ENCODE measurements around the gene ASB18. TPM values are rescaled to one million over a fixed set of nuclear protein-coding genes. Genes with fewer than 3 reads are reported as not detected.
A peak's percentile ranks its signal among the peaks of the same experiment; 100 is the strongest.

The ASB18 gene
- total RNA-seq, 2 donors from 2014 or later, result not detected

- ATAC-seq (peak; percentile 57 to 69), DNase-seq (ENCODE audit: low spot score) (no peak)
- Mint-ChIP-seq H3K27me3 (peaks cover 37 to 44% of the 10 kb centered on the region in 2 donors), H3K4me3 (no peak overlapping the region), H3K27ac (no peak overlapping the region), H3K4me1 (ENCODE audit: low read depth in 2 of 2) (peaks cover 0 to 11% of the 10 kb centered on the region in 2 donors), H3K9me3 (no peaks in the 10 kb centered on the region), H3K36me3 (no peaks in the 10 kb centered on the region)
These were observed 86.6 kb downstream of the ASB18 start for GRCh38 chr2:236177604-236177966.

GRCh38 chr2:236176951-236177350, 87.3 kb downstream of the ASB18 start:
- H3K4me3 Mint-ChIP-seq, result no peak overlapping the region
- no peak overlapping the region for H3K27ac Mint-ChIP-seq
- H3K9me3 Mint-ChIP-seq, result no peaks in the 10 kb centered on the region
- H3K36me3 Mint-ChIP-seq, result no peaks in the 10 kb centered on the region
- peaks cover 40 to 48% of the 10 kb centered on the region in 2 donors for H3K27me3 Mint-ChIP-seq
- DNase-seq (ENCODE audit: low spot score) (no peak), ATAC-seq (no peak)
- H3K4me1 Mint-ChIP-seq (ENCODE audit: low read depth in 2 of 2), result peaks cover 0 to 11% of the 10 kb centered on the region in 2 donors

DNA sequence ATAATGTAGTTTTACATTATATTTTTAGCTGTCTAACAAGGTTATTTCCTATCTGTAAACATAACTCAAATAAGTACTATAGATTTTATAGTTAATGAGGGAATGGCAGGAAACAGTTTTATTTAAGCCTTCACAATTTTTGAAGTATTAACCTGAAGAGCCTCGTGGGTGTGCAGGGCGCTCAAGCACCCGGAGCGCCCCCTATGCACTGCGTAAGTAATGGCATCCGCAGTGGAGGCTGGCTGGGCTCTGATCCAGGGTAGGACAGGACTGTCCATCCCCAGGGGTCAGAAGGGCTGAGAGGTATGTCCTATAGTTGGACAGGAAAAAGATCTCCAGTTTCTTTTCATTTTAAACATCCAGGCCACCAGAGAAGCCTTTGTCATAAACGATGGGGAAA, 87.8 kb downstream of the ASB18 start:
- H3K9me3 Mint-ChIP-seq, result no peaks in the 10 kb centered on the region
- peaks cover 41 to 51% of the 10 kb centered on the region in 2 donors for H3K27me3 Mint-ChIP-seq
- DNase-seq (ENCODE audit: low spot score) (no peak), ATAC-seq (peak in 1 of 2 donors; percentile 48)
- no peak overlapping the region for H3K27ac Mint-ChIP-seq
- H3K36me3 Mint-ChIP-seq, result no peaks in the 10 kb centered on the region
- no peak overlapping the region for H3K4me3 Mint-ChIP-seq
- H3K4me1 Mint-ChIP-seq (ENCODE audit: low read depth in 2 of 2), result peaks cover 0 to 11% of the 10 kb centered on the region in 2 donors

- H3K9me3 Mint-ChIP-seq, result no peaks in the 10 kb centered on the region
- H3K27ac Mint-ChIP-seq, result no peak overlapping the region
- H3K27me3 Mint-ChIP-seq, result peaks cover 36 to 48% of the 10 kb centered on the region in 2 donors
- ATAC-seq (no peak), DNase-seq (ENCODE audit: low spot score) (no peak)
- H3K36me3 Mint-ChIP-seq, result no peaks in the 10 kb centered on the region
- H3K4me1 Mint-ChIP-seq (ENCODE audit: low read depth in 2 of 2), result peaks cover 0 to 8% of the 10 kb centered on the region in 2 donors
- no peak overlapping the region for H3K4me3 Mint-ChIP-seq
These were observed 88.6 kb downstream of the ASB18 start for GRCh38 chr2:236175548-236176150.

DNA sequence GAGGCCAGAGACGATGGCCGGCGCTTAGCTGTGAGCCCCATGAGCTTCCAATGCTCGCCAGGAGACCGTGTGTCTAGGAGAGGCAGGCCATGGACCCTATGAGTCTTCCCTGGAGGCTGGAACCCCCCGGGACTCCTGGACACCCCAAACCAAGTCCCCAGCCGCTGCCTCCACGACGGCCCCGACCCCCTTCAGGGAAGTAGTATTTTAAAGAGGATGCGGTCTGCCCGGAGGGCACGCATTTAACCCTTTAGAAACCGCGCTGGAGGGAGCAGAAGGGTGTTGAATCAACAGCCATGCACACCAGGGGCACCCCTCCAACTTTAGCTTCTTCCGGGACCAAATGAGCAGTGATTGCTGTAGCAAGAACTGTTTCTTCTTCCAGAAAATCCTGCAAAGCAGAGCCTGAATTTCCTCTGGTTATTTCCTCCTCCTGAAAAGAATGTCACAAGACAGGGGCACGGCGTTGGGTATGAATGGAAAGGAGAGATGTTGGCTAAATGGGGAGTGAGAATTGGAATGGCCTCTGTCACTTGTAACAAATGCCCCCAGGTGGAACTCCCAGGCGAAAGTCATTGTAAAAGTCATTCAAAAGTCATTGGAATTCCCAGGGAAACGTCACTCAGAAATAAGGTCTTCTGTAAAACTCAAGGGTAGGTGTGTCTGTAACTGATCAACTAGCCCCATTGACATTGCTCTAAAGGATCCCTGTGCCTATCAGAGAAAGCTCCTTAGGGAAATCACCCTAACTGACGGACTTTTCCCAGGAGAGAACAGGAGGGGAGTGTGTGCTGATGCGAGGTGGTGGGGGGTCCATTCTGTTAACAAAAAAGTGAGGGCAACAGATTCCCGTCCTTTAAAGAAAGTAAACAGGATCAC, 90.2 kb downstream of the ASB18 start:
- ATAC-seq, result no peak
- peaks cover 44 to 55% of the 10 kb centered on the region in 2 donors for H3K27me3 Mint-ChIP-seq
- H3K36me3 Mint-ChIP-seq, result no peaks in the 10 kb centered on the region
- DNase-seq (ENCODE audit: low spot score), result no peak
- H3K27ac Mint-ChIP-seq, result no peak overlapping the region
- no peaks in the 10 kb centered on the region for H3K9me3 Mint-ChIP-seq
- H3K4me3 Mint-ChIP-seq, result no peak overlapping the region
- H3K4me1 Mint-ChIP-seq (ENCODE audit: low read depth in 2 of 2), result peaks cover 0 to 10% of the 10 kb centered on the region in 2 donors

GRCh38 chr2:236173036-236173728, 91.0 kb downstream of the ASB18 start:
- DNase-seq (ENCODE audit: low spot score), result no peak
- peaks cover 40 to 57% of the 10 kb centered on the region in 2 donors for H3K27me3 Mint-ChIP-seq
- H3K4me3 Mint-ChIP-seq, result no peak overlapping the region
- H3K36me3 Mint-ChIP-seq, result no peaks in the 10 kb centered on the region
- H3K4me1 Mint-ChIP-seq (ENCODE audit: low read depth in 2 of 2), result peaks cover 0 to 8% of the 10 kb centered on the region in 2 donors
- H3K27ac Mint-ChIP-seq, result no peak overlapping the region
- ATAC-seq, result no peak
- H3K9me3 Mint-ChIP-seq, result no peaks in the 10 kb centered on the region

GRCh38 chr2:236172255-236173035, 91.8 kb downstream of the ASB18 start:
- Mint-ChIP-seq H3K27me3 (peaks cover 40 to 57% of the 10 kb centered on the region in 2 donors), H3K27ac (no peak overlapping the region), H3K9me3 (no peaks in the 10 kb centered on the region), H3K4me1 (ENCODE audit: low read depth in 2 of 2) (peaks cover 0 to 6% of the 10 kb centered on the region in 2 donors), H3K4me3 (no peak overlapping the region), H3K36me3 (no peaks in the 10 kb centered on the region)
- ATAC-seq (no peak), DNase-seq (ENCODE audit: low spot score) (no peak)

DNA sequence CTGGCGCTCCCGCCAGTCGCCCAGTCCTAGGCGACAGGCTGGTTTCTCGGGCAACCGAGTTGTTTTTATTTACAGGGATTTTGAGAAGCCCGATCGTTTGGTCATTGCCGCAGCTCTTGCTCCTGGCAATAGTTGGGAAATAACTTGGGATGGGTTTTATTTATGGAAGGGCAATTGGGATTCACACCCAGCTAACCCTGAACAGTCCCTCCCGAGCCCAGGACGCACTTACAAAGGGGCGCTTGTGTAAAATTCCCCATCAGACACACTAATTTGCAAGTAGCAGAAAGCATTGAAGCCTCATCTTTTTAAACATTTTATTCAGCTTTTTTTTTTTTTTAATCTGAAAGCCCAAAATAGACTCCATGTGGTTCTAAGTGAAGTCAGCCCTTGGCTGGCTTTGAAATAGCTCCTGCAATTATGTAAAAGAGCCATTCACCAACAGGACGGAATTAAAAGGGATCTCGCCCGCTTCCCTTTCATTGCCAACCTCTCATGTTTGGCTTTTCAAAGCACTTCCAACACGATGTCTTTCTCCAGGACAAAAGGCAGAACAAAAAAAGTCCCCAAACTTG, 92.4 kb downstream of the ASB18 start:
- peaks cover 42 to 58% of the 10 kb centered on the region in 2 donors for H3K27me3 Mint-ChIP-seq
- H3K4me3 Mint-ChIP-seq, result no peak overlapping the region
- peaks cover 0 to 7% of the 10 kb centered on the region in 2 donors for H3K4me1 Mint-ChIP-seq (ENCODE audit: low read depth in 2 of 2)
- ATAC-seq (no peak), DNase-seq (ENCODE audit: low spot score) (no peak)
- no peaks in the 10 kb centered on the region for H3K9me3 Mint-ChIP-seq
- H3K36me3 Mint-ChIP-seq, result no peaks in the 10 kb centered on the region
- H3K27ac Mint-ChIP-seq, result no peak overlapping the region

DNA sequence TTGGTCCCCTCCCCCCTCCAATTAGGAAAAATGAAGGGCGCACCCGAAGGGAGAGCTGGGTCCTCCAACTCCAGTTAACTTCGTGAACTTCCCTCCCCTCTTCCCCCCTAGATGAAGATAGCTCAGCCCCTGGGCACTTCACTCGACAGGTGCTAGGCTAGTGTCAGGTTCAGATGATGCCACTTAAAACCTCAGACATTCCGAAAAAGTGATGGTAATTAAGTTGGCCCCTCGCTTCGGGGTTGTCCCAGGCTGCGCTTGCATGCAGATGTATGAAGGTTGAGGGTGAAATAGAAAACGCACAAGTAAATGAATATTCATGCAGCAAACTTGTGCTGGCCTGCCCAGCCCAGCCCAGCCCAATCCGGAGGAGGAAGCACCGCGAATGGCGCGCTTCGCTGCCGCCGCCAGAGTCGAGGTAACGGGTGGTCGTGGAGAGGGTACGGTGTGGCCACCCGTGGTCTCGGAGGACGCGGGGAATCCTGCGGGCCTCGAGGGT, 93.0 kb downstream of the ASB18 start:
- peaks cover 0 to 12% of the 10 kb centered on the region in 2 donors for H3K4me1 Mint-ChIP-seq (ENCODE audit: low read depth in 2 of 2)
- peaks cover 45 to 63% of the 10 kb centered on the region in 2 donors for H3K27me3 Mint-ChIP-seq
- DNase-seq (ENCODE audit: low spot score) (no peak), ATAC-seq (no peak)
- H3K4me3 Mint-ChIP-seq, result no peak overlapping the region
- H3K36me3 Mint-ChIP-seq, result no peaks in the 10 kb centered on the region
- no peak overlapping the region for H3K27ac Mint-ChIP-seq
- H3K9me3 Mint-ChIP-seq, result no peaks in the 10 kb centered on the region

GRCh38 chr2:236170590-236171165, 93.5 kb downstream of the ASB18 start:
- Mint-ChIP-seq H3K36me3 (no peaks in the 10 kb centered on the region), H3K9me3 (no peaks in the 10 kb centered on the region), H3K27me3 (peaks cover 42 to 63% of the 10 kb centered on the region in 2 donors), H3K27ac (no peak overlapping the region), H3K4me1 (ENCODE audit: low read depth in 2 of 2) (peaks cover 0 to 10% of the 10 kb centered on the region in 2 donors), H3K4me3 (no peak overlapping the region)
- DNase-seq (ENCODE audit: low spot score), result no peak
- ATAC-seq, result no peak

DNA sequence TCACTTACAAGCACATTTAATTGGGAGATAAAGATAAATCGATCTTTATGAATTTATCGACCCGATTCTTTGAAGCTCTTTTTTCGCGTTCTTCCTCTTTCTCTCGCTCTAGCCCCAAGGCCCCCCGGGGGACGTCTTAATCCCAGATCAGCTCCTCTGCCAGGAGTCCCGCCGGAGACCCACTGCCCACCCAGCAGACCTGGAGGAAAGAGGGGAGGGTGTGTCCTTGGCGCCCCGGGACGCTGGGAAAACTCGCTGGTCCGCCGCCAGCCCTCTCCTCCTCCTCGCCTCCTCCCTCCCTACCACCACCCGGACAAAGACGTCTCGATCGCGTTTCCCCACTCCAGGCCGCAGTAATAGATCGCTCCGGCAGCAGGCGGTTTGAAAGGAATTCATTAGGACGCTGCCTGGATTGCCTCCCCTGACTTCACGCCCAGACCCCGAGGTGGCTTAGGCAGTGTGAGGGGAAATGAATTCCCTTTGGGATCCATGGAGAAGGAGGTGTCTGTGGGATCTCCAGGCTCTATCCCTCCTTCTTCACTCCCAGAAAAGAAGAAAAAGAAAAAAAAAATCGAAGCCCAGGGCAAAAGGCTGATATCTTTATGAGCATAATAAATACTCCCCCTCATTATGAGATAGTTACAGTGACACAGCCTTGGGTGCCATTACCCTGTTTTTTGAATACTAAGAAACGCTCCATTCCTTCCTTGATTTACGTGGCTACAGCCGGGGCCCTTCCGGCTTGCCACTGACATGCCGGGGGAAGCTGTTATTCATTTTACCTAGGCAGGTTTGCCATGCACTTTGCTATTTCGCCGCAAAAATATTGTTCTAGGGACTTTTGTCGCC, 94.2 kb downstream of the ASB18 start:
- Mint-ChIP-seq H3K27me3 (peaks cover 37 to 61% of the 10 kb centered on the region in 2 donors), H3K4me3 (no peak overlapping the region), H3K9me3 (no peaks in the 10 kb centered on the region), H3K36me3 (no peaks in the 10 kb centered on the region), H3K27ac (peak overlapping the region in 1 of 2 donors; percentile 33), H3K4me1 (ENCODE audit: low read depth in 2 of 2) (peaks cover 0 to 10% of the 10 kb centered on the region in 2 donors)
- ATAC-seq (no peak), DNase-seq (ENCODE audit: low spot score) (no peak)

GRCh38 chr2:236169151-236169721, 95.0 kb downstream of the ASB18 start:
- peaks cover 35 to 58% of the 10 kb centered on the region in 2 donors for H3K27me3 Mint-ChIP-seq
- peak overlapping the region in 1 of 2 donors; percentile 33 for H3K27ac Mint-ChIP-seq
- ATAC-seq (no peak), DNase-seq (ENCODE audit: low spot score) (no peak)
- no peak overlapping the region for H3K4me3 Mint-ChIP-seq
- no peaks in the 10 kb centered on the region for H3K36me3 Mint-ChIP-seq
- peaks cover 0 to 12% of the 10 kb centered on the region in 2 donors for H3K4me1 Mint-ChIP-seq (ENCODE audit: low read depth in 2 of 2)
- no peaks in the 10 kb centered on the region for H3K9me3 Mint-ChIP-seq
